HCT116 (cell line): ENCODE measurements around the gene DHRS12.

ENCODE experiments used
- CBX3 ChIP-seq: IDR thresholded peaks from 2 replicates; pipeline ENCODE4 v1.6.1; 2012; ENCODE audit warnings: low read depth
- EZH2 ChIP-seq: fragments of 200-600 bp; sonication (generic); IDR thresholded peaks from 2 replicates; pipeline ENCODE4 v1.6.1; 2017; ENCODE audit warnings: antibody characterized with exemption, mixed run types
- EZH2phosphoT487 ChIP-seq: fragments of 200-600 bp; IDR thresholded peaks from 2 replicates; pipeline ENCODE4 v1.6.1; 2018; ENCODE audit warnings: antibody characterized with exemption, borderline replicate concordance
- POLR2A ChIP-seq: IDR thresholded peaks from 2 replicates; pipeline ENCODE4 v1.7.0; 2011; ENCODE audit warnings: borderline replicate concordance; ENCODE audit not compliant: insufficient read depth, insufficient read length; ENCODE audit errors: extremely low read depth
- POLR2AphosphoS5 ChIP-seq: IDR thresholded peaks from 2 replicates; pipeline ENCODE4 v1.6.1; 2011; ENCODE audit warnings: mild to moderate bottlenecking, low read depth, low read length, moderate library complexity
- RAD21 ChIP-seq: IDR thresholded peaks from 2 replicates; pipeline ENCODE4 v1.6.1; 2012; ENCODE audit warnings: low read depth, mild to moderate bottlenecking
- SIN3A ChIP-seq: IDR thresholded peaks from 2 replicates; pipeline ENCODE4 v1.6.1; 2012; ENCODE audit warnings: low read depth
- SP1 ChIP-seq: IDR thresholded peaks from 2 replicates; pipeline ENCODE4 v1.6.1; 2012; ENCODE audit warnings: low read depth
- TCF7L2 ChIP-seq: IDR thresholded peaks from 2 replicates; pipeline ENCODE4 v1.7.0; 2011; ENCODE audit warnings: borderline replicate concordance, inconsistent platforms; ENCODE audit not compliant: insufficient read depth, insufficient read length; ENCODE audit errors: extremely low read depth
- ZBTB33 ChIP-seq: IDR thresholded peaks from 2 replicates; pipeline ENCODE4 v1.6.1; 2011; ENCODE audit warnings: mild to moderate bottlenecking, low read length, moderate library complexity; ENCODE audit not compliant: insufficient replicate concordance; ENCODE audit errors: extremely low read depth
- ZFX ChIP-seq: fragments of 450-650 bp; IDR thresholded peaks from 2 replicates; pipeline ENCODE4 v1.6.1; 2017
- ZNF274 ChIP-seq: fragments of 200-500 bp; sonication (Bioruptor generic); IDR thresholded peaks from 2 replicates; pipeline ENCODE4 v1.6.1; 2014; ENCODE audit warnings: mild to moderate bottlenecking, low read depth, low read length, inconsistent platforms
- TF ChIP-seq, protein P1 (sequence below), 3 experiments: fragments of 200-600 bp in 1 of 3; sonication (generic) in 1 of 3; IDR thresholded peaks in 2 of 3; conservative IDR thresholded peaks in 1 of 3; 2 replicates each; pipeline ENCODE4 v1.5.1; 2012 to 2017; ENCODE audit warnings: low read depth in 2 of 3, low read length in 2 of 3, antibody characterized with exemption in 1 of 3, borderline replicate concordance in 1 of 3, control low read depth in 1 of 3, mild to moderate bottlenecking in 1 of 3, mixed read lengths in 1 of 3, mixed run types in 1 of 3, moderate library complexity in 1 of 3; ENCODE audit not compliant: insufficient read depth in 1 of 3

DNA sequence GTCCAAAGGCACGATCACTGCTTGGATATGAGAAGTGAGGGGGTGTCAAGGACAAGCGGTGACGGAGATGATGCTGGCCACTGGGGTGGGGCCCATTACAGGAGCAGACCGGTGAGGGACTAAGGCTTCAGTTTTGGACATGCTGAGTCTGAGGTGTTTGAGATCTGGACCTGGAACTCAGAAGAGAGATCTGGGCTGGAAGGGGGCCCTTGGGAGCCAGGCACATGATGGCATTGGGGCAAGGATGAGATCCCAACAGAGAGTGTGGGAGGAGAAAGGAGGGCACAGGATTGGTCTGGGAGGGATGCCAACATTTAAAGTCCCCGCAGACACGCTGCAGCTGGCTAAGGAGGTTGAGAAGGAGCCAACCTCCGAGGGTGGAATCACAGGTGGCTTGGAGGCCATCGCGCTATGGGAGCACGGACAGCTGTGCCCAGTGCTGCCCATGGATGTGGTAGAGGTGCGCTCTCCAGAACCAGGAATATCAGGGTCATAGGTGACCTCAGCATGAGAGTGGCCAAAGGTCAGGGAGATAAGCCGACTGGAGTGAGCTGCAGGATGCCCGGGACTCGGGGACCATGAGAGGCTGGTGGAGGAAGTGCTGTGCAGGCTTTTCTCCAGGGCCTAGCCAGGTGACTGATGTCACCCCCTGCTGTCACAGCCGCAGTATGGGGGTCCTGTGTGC lies 21.8 kb downstream of the DHRS12 start:
- TF ChIP-seq, protein P1, sequence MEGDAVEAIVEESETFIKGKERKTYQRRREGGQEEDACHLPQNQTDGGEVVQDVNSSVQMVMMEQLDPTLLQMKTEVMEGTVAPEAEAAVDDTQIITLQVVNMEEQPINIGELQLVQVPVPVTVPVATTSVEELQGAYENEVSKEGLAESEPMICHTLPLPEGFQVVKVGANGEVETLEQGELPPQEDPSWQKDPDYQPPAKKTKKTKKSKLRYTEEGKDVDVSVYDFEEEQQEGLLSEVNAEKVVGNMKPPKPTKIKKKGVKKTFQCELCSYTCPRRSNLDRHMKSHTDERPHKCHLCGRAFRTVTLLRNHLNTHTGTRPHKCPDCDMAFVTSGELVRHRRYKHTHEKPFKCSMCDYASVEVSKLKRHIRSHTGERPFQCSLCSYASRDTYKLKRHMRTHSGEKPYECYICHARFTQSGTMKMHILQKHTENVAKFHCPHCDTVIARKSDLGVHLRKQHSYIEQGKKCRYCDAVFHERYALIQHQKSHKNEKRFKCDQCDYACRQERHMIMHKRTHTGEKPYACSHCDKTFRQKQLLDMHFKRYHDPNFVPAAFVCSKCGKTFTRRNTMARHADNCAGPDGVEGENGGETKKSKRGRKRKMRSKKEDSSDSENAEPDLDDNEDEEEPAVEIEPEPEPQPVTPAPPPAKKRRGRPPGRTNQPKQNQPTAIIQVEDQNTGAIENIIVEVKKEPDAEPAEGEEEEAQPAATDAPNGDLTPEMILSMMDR (IDR thresholded peaks at IDR 0.05 in 2 of 3, conservative IDR thresholded peaks at IDR 0.05 in 1 of 3; ENCODE audit: borderline replicate concordance in 1 of 3, insufficient read depth in 1 of 3, low read depth in 2 of 3, low read length in 2 of 3), result no peak
- TF ChIP-seq EZH2phosphoT487 (no peak), SP1 (no peak), POLR2AphosphoS5 (no peak), RAD21 (no peak), ZBTB33 (no peak), ZNF274 (no peak), CBX3 (no peak), POLR2A (no peak), TCF7L2 (no peak), EZH2 (no peak), SIN3A (no peak), ZFX (no peak)
